ENCODE results near the gene RRP1.

The RRP1 gene, protein sequence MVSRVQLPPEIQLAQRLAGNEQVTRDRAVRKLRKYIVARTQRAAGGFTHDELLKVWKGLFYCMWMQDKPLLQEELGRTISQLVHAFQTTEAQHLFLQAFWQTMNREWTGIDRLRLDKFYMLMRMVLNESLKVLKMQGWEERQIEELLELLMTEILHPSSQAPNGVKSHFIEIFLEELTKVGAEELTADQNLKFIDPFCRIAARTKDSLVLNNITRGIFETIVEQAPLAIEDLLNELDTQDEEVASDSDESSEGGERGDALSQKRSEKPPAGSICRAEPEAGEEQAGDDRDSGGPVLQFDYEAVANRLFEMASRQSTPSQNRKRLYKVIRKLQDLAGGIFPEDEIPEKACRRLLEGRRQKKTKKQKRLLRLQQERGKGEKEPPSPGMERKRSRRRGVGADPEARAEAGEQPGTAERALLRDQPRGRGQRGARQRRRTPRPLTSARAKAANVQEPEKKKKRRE

GRCh38 chr21:43789276-43790009, at the start of gene RRP1:
RRP1 (plus strand) TSS chr21:43789577; CDS start chr21:43789630, 53 bp downstream.
- peak; percentile 89 to 92 for DNase-seq (ENCODE audit: low read depth in 2 of 2)

DNA sequence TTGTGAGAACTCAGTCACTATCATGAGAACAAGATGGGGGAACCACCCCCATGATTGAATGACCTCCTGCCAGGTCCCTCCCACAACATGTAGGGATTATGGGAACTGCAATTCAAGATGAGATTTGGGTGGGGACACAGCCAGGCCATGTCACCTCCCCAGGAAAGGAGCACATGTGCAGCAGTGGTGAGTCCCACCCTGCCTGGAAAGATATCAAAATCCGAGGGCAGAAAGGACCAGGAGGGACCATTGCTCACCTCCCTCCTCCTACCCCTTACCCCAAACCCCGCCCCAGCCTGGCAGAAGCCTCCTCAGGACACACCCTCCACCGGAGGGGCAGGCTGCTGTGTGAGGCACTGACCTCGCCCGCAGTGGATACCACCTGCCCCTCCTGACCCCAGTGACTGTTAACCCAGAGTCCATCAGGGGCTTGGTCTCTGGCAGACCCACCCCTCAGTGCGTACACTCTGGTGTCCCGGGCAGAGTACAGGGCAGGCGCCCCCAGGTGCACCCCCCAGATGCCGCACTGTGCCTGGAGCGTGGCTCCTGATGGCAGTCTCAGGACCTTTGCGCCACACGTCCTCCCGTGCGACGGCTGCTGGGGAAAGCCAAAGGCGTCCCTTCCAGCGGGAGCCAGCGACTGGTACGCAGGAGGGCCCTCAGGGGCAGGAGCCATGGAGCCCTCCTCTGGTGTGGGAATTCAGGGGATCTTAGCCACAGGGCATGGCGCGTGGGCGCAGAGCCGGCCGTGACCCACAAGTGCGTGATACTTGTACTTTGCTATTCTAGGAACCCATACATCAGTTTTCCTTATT, 49.5 kb upstream of the RRP1 start:
- no peak for DNase-seq (ENCODE audit: low read depth in 2 of 2)

DNA sequence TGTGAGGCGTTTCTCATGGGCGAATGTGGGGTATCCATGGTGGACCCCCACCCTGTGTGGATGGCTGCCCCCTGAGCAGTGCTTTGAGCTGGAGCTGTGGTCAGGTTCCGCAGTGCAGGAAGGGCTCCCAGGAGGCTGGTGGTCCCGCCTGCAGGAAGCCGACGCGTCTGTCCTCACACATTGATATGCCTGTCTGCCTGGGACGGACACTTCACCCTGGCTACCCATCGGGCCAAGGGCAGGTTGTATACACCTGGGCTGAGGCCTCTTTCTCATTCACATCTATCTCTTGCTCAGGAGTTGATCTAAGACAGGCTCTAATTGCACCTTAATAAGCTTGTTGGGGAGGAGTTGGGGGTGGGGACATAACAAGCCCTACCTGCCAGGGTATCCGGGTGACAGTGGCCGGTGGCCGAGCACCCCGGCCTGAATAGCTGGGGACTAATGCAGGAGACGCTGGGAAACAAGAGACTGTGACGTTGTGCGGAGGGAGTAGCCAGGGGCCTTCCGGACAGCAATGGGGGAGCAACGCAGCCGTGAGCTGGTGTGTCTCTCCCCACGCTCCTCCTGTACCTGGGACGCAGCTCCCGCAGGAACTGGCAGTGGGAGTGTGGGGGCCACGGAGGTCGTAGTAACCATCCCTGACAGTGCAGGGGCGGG, 48.8 kb upstream of the RRP1 start:
- no peak for DNase-seq (ENCODE audit: low read depth in 2 of 2)

DNA sequence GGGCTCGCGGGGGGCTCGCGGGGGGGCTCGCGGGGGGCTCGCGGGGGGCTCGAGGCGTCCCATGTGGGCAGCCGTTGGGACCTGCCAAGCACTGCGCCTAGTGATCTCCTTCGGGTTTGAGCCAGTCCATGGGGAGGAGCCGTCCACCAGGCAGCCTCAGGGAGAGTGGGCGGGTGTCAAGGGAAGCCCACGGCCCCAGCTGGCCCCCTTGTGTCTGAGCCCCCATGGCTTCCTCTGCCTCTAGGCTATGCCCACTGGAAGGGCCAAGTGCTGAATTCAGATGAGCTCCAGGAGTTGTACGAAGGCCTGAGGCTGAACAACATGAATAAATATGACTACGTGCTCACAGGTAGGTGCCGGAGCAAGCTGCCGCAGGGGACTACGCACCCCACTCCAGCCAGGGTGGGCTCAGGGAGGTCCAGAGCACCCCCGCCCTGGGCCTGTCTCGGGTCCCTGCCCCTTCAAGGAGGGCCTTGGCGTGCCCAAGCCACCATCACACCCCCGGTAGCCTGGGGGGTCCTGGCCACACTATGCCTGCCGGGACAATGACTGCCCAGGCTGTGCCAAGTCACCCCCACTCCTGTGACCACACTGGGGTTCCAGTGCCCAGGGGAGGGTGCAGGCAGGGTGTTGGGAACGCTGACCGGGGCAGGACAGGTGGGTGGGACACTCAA, 47.8 kb upstream of the RRP1 start:
- DNase-seq (ENCODE audit: low read depth in 2 of 2), result no peak

DNA sequence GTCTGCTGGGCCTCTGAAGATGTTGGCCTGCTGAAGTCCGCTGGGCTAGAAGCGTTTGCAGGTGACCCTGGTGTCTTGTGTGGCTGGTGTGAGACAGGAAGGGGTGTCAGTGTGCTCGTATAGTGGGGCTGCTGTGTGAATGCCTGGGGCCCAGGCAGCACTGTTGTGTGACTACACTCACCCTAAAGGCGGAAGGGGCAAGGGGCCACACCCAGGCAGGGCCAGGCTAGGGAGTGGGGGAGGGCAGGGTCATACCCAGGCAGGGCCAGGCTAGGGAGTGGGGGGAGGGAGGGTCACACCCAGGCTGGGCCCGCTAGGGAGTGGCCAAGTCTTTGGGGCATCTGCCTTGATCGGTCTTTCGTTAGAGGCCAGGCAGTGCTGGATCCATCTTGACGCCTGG, 45.4 kb upstream of the RRP1 start:
- DNase-seq (ENCODE audit: low read depth in 2 of 2), result no peak

DNA sequence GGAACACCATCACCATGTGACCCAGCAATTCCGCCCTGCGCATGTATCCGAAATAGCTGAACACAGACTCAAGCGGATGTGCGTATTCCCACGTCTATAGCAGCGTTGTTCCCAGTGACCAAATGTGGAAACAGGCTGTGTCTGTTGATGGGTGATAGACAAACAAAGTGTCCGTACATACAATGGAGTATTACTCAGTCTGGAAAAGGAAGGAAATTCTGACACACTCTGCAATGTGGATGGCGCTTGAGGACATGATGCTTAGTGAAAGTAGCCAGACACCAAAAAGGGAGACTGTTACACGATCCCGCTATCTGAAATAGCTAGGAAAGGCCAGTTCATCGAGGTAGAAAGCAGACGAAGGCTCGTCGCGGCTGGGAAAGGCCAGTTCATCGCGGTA, 44.7 kb upstream of the RRP1 start:
- no peak for DNase-seq (ENCODE audit: low read depth in 2 of 2)

- DNase-seq (ENCODE audit: low read depth in 2 of 2), result no peak
Observed at GRCh38 chr21:43745772-43746517, 43.4 kb upstream of the RRP1 start.

- DNase-seq (ENCODE audit: low read depth in 2 of 2), result no peak
Observed at GRCh38 chr21:43748622-43749021, 40.8 kb upstream of the RRP1 start.

- DNase-seq (ENCODE audit: low read depth in 2 of 2), result no peak
Observed at GRCh38 chr21:43749651-43750262, 39.6 kb upstream of the RRP1 start.

DNA sequence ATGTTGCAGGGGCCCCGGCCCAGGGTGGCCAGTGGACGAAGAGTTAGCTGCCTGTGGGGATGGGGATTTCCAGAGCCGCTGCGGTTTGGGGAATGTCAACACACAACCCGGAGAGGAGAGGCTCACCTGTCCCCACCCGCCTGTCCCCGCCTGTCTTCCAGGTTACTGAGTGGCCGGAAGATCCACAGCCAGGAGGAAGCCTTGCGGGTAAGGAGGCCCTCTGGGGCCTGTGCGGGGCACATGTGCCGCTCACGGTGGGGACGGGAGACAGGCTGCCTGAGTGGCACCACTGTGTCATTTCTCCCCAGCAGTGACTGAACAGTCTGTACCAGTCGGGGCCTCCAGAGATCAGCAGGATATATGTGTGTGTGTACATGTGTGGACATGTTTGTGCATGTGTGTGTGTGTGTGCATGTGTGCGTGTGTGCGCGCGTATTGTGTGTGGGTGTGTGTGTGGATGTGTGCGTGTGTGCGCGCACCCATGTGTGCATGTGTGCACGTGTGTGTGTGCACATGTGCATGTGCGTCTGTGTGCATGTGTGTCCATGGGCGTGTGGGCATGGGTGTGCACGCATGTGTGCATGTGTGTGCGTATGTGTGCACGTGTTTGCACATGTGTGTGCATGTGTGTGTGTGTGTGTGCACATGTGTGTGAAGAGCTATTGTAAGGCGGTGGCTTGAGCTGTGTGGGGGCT, 38.9 kb upstream of the RRP1 start:
- no peak for DNase-seq (ENCODE audit: low read depth in 2 of 2)

GRCh38 chr21:43751955-43752591, 37.3 kb upstream of the RRP1 start:
- no peak for DNase-seq (ENCODE audit: low read depth in 2 of 2)

DNA sequence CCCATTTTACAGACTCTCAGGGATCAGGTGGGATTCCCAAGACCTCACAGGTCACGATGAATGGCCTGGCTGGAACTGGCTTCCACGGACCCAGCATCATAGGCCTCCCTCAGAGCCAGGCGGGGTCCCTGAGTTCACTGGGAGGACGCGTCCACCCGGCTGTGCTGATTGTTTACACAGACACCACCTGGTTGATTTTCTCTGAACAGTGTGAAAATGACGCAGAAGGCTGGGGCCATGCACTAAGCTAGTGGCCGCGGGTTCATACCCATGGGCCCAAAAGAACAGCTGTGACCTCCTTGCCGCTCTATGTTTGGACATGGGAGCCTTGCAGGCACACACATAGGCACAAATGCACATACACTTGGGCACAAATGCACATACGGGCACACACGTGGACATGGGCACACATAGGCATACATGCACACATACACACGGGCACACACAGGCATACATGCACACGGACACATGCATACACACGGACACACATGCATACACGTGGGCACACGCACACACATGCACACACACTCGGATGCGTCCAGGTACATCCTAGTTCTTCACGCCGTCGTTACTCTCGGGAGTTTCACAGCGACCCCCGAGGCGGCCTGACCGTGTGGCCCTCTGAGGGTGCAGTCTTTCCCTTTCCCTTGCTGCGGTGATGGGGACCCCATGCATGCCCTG, 36.5 kb upstream of the RRP1 start:
- DNase-seq (ENCODE audit: low read depth in 2 of 2), result no peak

- no peak for DNase-seq (ENCODE audit: low read depth in 2 of 2)
Observed at GRCh38 chr21:43753439-43753799, 36.0 kb upstream of the RRP1 start.

DNA sequence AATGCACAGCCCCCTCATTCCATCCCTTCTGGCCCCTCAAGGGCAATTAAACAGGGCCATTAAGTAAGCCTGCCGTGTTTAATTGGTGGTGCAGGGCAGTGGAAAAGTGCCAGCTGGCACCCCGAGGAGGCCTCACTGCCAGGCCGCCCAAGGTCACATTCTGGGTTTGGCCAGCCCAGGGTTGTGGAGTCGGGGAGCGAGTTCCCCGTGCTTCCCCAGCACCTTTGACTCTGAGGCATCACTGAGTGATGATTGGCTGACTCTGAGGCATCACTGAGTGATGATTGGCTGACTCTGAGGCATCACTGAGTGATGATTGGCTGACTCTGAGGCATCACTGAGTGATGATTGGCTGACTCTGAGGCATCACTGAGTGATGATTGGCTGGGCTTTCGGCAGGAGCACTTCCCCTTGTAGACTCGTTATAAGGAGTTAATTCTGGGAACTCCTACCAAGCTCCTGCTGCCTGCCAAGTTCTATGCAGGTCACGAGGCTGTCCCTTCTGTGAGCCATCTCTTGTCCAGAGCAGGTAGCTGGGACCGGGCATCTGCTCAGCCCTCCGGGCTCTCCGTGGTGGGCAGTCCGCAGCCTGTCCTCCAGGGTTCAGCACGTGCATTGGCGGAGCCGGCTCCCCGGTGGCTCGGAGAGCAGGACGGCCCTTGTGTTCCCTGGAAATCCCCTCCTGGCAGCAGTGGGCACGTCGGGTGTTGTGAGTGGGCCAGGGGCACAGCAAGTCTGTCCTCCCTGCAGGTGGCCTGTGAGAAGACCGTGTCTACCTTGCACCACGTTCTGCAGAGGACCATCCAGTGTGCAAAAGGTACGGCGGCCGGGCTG, 34.2 kb upstream of the RRP1 start:
- DNase-seq (ENCODE audit: low read depth in 2 of 2), result no peak

DNA sequence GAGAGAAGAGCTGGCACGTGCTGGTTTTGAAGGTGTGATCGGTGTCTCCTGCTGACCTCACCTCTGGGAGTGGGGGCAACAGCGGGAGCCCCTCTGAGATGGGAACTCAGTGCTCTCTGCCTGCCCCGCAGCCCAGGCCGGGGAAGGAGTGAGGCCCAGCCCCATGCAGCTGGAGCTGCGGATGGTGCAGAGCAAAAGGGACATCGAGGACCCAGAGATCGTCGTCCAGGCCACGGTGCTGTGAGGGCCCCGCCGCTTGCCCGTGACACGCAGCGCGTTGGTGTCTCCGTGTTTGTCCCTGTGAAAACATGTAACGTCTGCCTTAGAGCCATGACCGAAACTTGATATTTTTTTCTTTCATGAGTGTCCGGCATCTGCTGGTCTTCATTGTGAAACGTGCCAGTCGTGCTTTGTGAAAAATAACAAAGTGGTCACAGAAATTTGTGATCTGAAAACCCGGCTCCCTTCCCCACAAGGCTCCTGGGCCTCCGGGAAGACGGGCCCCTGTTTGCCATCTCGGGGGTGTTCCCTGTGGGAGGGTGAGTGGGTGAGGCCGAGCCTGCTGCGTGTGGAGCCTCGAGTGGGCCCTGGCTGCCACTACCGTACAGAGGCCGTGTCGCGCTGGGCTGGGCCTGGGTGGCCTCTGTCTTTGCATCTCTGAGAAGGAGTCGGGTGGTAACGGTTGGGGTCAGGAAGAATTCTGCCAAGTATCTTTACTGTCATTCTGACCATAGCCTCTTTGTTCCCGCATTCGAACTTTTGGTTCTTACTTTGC, 33.4 kb upstream of the RRP1 start:
- DNase-seq (ENCODE audit: low read depth in 2 of 2), result no peak

- no peak for DNase-seq (ENCODE audit: low read depth in 2 of 2)
Observed at GRCh38 chr21:43757601-43758000, 31.8 kb upstream of the RRP1 start.
